Gastroesophageal sphincter (tissue), 4 donors: Measurements from ENCODE around the gene CYTH2. TPM values are rescaled to one million over a fixed set of nuclear protein-coding genes. Genes with fewer than 3 reads are reported as not detected.

Source experiments
- ATAC-seq: fragments of 150-250 bp; one replicate; pipeline ENCODE4 v1.9.1; 2016; ENCODE audit warnings: mild to moderate bottlenecking, moderate library complexity
- H3K27ac ChIP-seq, 4 donors: fragments of 200-600 bp; sonication (generic) in 3 of 4; 1 replicate in 3 of 4; 2 replicates in 1 of 4; pipeline ENCODE4 v1.5.1; 2016 to 2019
- H3K27me3 ChIP-seq: fragments of 200-600 bp; sonication (generic); one replicate; pipeline ENCODE4 v1.5.1; 2019
- H3K36me3 ChIP-seq, 2 donors: fragments of 200-600 bp; sonication (generic); one replicate each; pipeline ENCODE4 v1.5.1; 2019; ENCODE audit warnings: control low read depth in 1 of 2
- H3K4me1 ChIP-seq, 3 donors: fragments of 200-600 bp; sonication (generic); 1 replicate in 2 of 3; 2 replicates in 1 of 3; pipeline ENCODE4 v1.5.1; 2016 to 2019; ENCODE audit warnings: control low read depth in 2 of 3
- H3K4me3 ChIP-seq, 2 donors: fragments of 200-600 bp; sonication (generic); one replicate each; pipeline ENCODE4 v1.5.1; 2019; ENCODE audit warnings: mild to moderate bottlenecking in 1 of 2, moderate library complexity in 1 of 2
- H3K9me3 ChIP-seq, 3 donors: fragments of 200-600 bp; sonication (generic); one replicate each; pipeline ENCODE4 v1.5.1; 2017 to 2019; ENCODE audit warnings: control low read depth in 2 of 3
- CTCF ChIP-seq, 4 experiments: fragments of 200-600 bp in 2 of 4; fragments of 450-650 bp in 2 of 4; sonication (generic) in 1 of 4; IDR thresholded peaks; one replicate each; pipeline ENCODE4 v1.5.1; 2017 to 2019; ENCODE audit warnings: antibody characterized with exemption in 4 of 4, mild to moderate bottlenecking in 2 of 4, moderate library complexity in 2 of 4
- EP300 ChIP-seq: sonication (generic); formaldehyde crosslinking; IDR thresholded peaks from one replicate; pipeline ENCODE4 v1.6.1; 2017; ENCODE audit warnings: antibody characterized with exemption, mild to moderate bottlenecking
- POLR2A ChIP-seq, 2 donors: fragments of 450-650 bp; IDR thresholded peaks; one replicate each; pipeline ENCODE4 v1.6.1; 2017; ENCODE audit warnings: antibody characterized with exemption in 2 of 2, mild to moderate bottlenecking in 2 of 2, moderate library complexity in 1 of 2
- POLR2AphosphoS5 ChIP-seq: sonication (generic); formaldehyde crosslinking; IDR thresholded peaks from one replicate; pipeline ENCODE4 v1.6.1; 2017; ENCODE audit warnings: antibody characterized with exemption
- WGBS, 2 donors: methylation state at CpG; one replicate each; pipeline ENCODE4 v1.1.5; 2018; ENCODE audit warnings: low coverage in 1 of 2; 5-methylcytosine and 5-hydroxymethylcytosine counted together
- total RNA-seq, 4 donors: library from RNA; depleted of rRNA; stranded (reverse); fragments of >200 nt; gene quantifications; one replicate each; pipeline ENCODE4 v1.1.0, GENCODE V29; 2016

Gene CYTH2, protein sequence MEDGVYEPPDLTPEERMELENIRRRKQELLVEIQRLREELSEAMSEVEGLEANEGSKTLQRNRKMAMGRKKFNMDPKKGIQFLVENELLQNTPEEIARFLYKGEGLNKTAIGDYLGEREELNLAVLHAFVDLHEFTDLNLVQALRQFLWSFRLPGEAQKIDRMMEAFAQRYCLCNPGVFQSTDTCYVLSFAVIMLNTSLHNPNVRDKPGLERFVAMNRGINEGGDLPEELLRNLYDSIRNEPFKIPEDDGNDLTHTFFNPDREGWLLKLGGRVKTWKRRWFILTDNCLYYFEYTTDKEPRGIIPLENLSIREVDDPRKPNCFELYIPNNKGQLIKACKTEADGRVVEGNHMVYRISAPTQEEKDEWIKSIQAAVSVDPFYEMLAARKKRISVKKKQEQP
- 10 to 100 TPM; 28.6 to 56.7 (median 47.0) TPM for total RNA-seq

DNA sequence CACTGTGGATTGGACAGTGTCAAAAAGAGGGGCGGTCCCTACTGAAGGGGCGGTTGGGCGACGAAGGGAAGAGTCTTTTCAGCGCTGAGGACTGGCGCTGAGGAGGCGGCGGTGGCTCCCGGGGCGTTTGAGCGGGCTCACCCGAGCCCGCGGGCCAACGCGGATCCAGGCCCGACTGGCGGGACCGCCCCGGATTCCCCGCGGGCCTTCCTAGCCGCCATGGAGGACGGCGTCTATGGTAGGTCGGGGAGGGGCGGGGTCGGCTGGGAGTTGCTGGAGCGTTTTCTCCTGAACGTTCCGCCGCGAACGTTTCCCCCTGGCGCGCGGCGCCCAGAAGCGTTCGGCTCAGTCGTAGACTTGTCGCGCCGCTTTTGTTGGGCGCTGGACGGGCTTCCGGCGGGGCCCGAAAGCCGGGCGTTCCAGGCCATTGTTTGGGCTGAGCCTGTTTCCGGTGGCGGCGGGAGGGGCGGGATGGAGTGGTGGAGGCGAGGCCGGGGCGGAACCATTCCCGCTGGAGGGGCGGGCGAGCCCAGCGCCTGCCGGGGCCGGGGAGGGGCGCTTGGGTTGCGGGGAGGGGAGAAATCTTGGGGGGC is at the start of gene CYTH2:
CYTH2 (plus strand) TSS at position 81 of the 593 bp plus-strand sequence; CDS start at position 220, 139 bp downstream.
- peak; percentile 67 for ATAC-seq
- no peaks in the 10 kb centered on the region for H3K9me3 ChIP-seq
- TF ChIP-seq CTCF (IDR thresholded peaks at IDR 0.05) = peak in 1 of 4 experiments; percentile 16
- peak; percentile 87 for TF ChIP-seq POLR2AphosphoS5
- peak; percentile 92 to 94 for TF ChIP-seq POLR2A (IDR thresholded peaks at IDR 0.05)
- no peak for TF ChIP-seq EP300
- peak within 1 kb of the TSS; percentile 91 to 99 (median 96) for H3K27ac ChIP-seq
- peaks cover 0 to 37% (median 11%) of the 10 kb centered on the region in 3 donors for H3K4me1 ChIP-seq
- peaks cover 0 to 43% of the 10 kb centered on the region in 2 donors for H3K36me3 ChIP-seq
- H3K27me3 ChIP-seq = no peaks in the 10 kb centered on the region
- no CpG with 5 or more reads among the region's 66 CpGs for WGBS, 2 donors
- peak within 1 kb of the TSS; percentile 93 to 98 for H3K4me3 ChIP-seq

DNA sequence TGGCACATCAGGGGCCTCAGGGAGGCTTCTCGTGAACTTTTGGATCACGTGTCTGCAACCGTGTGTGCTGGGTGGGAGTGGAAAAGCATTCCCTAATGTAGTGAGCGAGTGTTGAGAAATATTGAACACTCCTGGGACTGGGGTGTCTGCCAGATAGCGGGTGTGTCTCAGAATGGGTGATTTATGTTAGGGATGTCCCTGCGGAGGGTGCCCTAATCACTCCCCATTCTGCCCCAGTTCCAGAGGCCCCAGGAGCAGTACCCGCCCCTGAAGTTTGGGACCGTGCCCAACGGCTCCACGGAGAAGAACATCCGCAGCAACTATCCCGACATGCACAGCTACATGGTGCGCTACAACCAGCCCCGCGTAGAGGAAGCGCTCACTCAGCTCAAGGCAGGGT is 47.6 kb upstream of the CYTH2 start:
- Histone ChIP-seq H3K4me1 (no peaks in the 10 kb centered on the region), H3K9me3 (no peaks in the 10 kb centered on the region), H3K27ac (no peak overlapping the region), H3K4me3 (no peak overlapping the region), H3K27me3 (peaks cover 28% of the 10 kb centered on the region), H3K36me3 (no peaks in the 10 kb centered on the region)
- WGBS, 2 donors = 58 to 60% methylated on average over 3 to 11 of the region's 16 CpGs
- ATAC-seq = peak; percentile 60
- no peak for TF ChIP-seq POLR2AphosphoS5
- no peak for TF ChIP-seq EP300
- TF ChIP-seq POLR2A (IDR thresholded peaks at IDR 0.05) = no peak
- TF ChIP-seq CTCF (IDR thresholded peaks at IDR 0.05) = no peak

DNA sequence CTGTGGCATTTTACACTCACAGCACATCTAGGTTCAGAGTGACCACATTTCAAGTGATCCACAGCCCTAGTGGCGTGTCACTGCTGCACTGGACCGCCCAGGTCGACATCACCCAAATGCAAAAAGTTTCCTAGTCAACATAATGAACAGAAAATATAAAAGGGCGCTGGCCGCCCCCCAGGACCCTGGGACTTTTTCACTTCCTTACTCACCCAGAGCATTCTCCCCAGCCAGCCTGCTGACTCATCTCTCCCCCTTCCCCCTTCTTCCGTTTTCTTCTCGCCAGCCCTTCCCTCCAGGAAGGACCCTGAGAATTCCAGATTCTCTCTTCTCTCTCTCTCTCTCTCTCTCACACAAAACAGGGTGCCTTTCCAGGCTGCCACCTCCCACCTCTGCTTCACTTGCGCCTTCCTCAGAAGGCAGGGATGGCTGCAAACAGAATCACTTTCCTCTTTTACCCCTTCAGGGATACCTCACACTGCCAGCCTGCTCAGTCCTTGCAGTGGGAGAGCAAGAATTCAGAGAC is 44.4 kb upstream of the CYTH2 start:
- ATAC-seq = no peak
- TF ChIP-seq POLR2AphosphoS5 (no peak), POLR2A (IDR thresholded peaks at IDR 0.05) (no peak), CTCF (IDR thresholded peaks at IDR 0.05) (no peak), EP300 (no peak)
- 26 to 36% methylated on average over 7 to 8 of the region's 8 CpGs for WGBS, 2 donors
- Histone ChIP-seq H3K27ac (no peak overlapping the region), H3K4me3 (no peak overlapping the region), H3K4me1 (no peaks in the 10 kb centered on the region), H3K27me3 (no peaks in the 10 kb centered on the region), H3K36me3 (no peaks in the 10 kb centered on the region), H3K9me3 (no peaks in the 10 kb centered on the region)

GRCh38 chr19:48428670-48429069 is 40.5 kb upstream of the CYTH2 start:
- Histone ChIP-seq H3K9me3 (no peaks in the 10 kb centered on the region), H3K4me3 (no peak overlapping the region), H3K36me3 (no peaks in the 10 kb centered on the region), H3K27me3 (peaks cover 6% of the 10 kb centered on the region), H3K27ac (no peak overlapping the region), H3K4me1 (no peaks in the 10 kb centered on the region)
- TF ChIP-seq CTCF (IDR thresholded peaks at IDR 0.05) (no peak), POLR2AphosphoS5 (no peak), POLR2A (IDR thresholded peaks at IDR 0.05) (no peak), EP300 (no peak)
- 83% methylated on average over 1 of the region's 1 CpG; no CpG with 5 or more reads in 1 of the 2 donors for WGBS, 2 donors
- ATAC-seq = no peak
